Natural killer cell (primary cell): ENCODE measurements around the gene SMC5. TPM values are rescaled to one million over a fixed set of nuclear protein-coding genes. Genes with fewer than 3 reads are reported as not detected.

ENCODE experiments used
- ATAC-seq, 3 donors: fragments of 150-1000 bp in 2 of 3; fragments of 200-7000 bp in 1 of 3; cut with Tn5 transposase; 1 replicate in 1 of 3; 2 replicates in 2 of 3; pipeline ENCODE4 v1.10.0; 2021; ENCODE audit warnings: mild to moderate bottlenecking in 2 of 3, moderate library complexity in 2 of 3
- DNase-seq, 2 donors: peaks; one replicate each; pipeline versions ENCODE4 v3.0.0 to v3.0.0-alpha.2; 2013 to 2021; ENCODE audit warnings: mixed read lengths in 1 of 2
- H3K27ac ChIP-seq: one replicate; pipeline ENCODE4 v1.5.1; 2013; ENCODE audit warnings: mild to moderate bottlenecking, low read length
- H3K27me3 ChIP-seq: one replicate; pipeline ENCODE4 v1.6.1; 2013; ENCODE audit warnings: low read length; ENCODE audit not compliant: control insufficient read depth, insufficient read depth
- H3K36me3 ChIP-seq: one replicate; pipeline ENCODE4 v1.6.1; 2013; ENCODE audit warnings: low read length; ENCODE audit not compliant: control insufficient read depth, insufficient read depth
- H3K4me1 ChIP-seq: one replicate; pipeline ENCODE4 v1.6.1; 2013; ENCODE audit warnings: low read length; ENCODE audit not compliant: control insufficient read depth, insufficient read depth
- H3K4me3 ChIP-seq: one replicate; pipeline ENCODE4 v1.5.1; 2013; ENCODE audit warnings: low read length
- H3K9me3 ChIP-seq: one replicate; pipeline ENCODE4 v1.6.1; 2013; ENCODE audit warnings: low read length; ENCODE audit not compliant: control insufficient read depth, insufficient read depth
- H3K27ac Mint-ChIP-seq, 2 donors: one replicate each; pipeline ENCODE4 v1.8.0; 2022; ENCODE audit warnings: mild to moderate bottlenecking in 2 of 2, mixed read lengths in 2 of 2, moderate library complexity in 1 of 2
- H3K27me3 Mint-ChIP-seq, 2 donors: one replicate each; pipeline ENCODE4 v1.8.0; 2022; ENCODE audit warnings: low read depth in 2 of 2, mixed read lengths in 2 of 2
- H3K36me3 Mint-ChIP-seq: one replicate; pipeline ENCODE4 v1.8.0; 2022; ENCODE audit warnings: mixed read lengths
- H3K4me1 Mint-ChIP-seq, 2 donors: one replicate each; pipeline ENCODE4 v1.8.0; 2022; ENCODE audit warnings: mixed read lengths in 2 of 2
- H3K4me3 Mint-ChIP-seq: one replicate; pipeline ENCODE4 v1.8.0; 2022; ENCODE audit warnings: mild to moderate bottlenecking, moderate library complexity, mixed read lengths
- H3K9me3 Mint-ChIP-seq, 2 donors: one replicate each; pipeline ENCODE4 v1.8.0; 2022; ENCODE audit warnings: mixed read lengths in 2 of 2
- WGBS: methylation state at CpG from one replicate; pipeline ENCODE4 v1.1.7; 2013; ENCODE audit warnings: missing lambda C conversion rate; ENCODE audit not compliant: insufficient coverage; 5-methylcytosine and 5-hydroxymethylcytosine counted together
- intact Hi-C: fragments of 100-400 bp; cut with micrococcal nuclease; formaldehyde crosslinking; loops from one replicate; pipeline ENCODE4 v1.14.2; 2022
- total RNA-seq, 4 donors: library from RNA; stranded (reverse); fragments of 120-200 nt in 1 of 4; gene quantifications; one replicate each; pipeline versions ENCODE4 v1.2.3 to v1.2.4, GENCODE V29; 2013 to 2022
- TF ChIP-seq, protein P1 (sequence below): fragments of 200-600 bp; IDR thresholded peaks from one replicate; pipeline ENCODE4 v1.8.0; 2022; ENCODE audit warnings: antibody characterized with exemption

SMC5 gene
- total RNA-seq, 3 donors from 2014 or later (not counting 1 experiment from before 2014, with no cell fraction given) = 35.0 to 41.0 (median 40.9) TPM

DNA sequence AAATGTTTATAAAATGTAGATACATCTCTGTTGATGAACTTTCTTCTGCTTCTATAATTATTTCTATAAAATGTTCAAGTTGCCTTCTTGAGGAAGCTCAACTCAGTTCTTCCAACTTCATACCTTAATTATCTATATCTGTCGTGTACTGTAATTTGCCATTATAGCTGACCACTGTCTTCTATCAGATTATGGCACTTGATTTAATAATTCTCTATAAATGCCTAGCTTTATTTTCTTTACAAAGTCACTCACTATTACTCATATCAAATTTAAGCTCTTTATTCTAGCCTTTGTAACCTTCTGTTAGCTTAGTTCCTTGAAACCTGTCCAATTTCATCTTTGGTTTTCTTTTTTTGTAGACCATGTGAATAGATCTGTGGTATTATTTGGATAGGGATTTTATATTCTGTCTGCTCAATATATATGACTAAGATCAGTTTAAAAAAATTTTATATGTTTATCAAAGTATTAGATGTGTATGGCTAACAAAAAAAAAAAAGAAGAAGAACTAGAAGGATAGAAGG lies 39.5 kb downstream of the SMC5 start:
- no peak overlapping the region for H3K4me3 Mint-ChIP-seq
- Histone ChIP-seq H3K27ac (no peak overlapping the region), H3K9me3 (no peaks in the 10 kb centered on the region), H3K4me3 (no peak overlapping the region), H3K27me3 (no peaks in the 10 kb centered on the region), H3K4me1 (no peaks in the 10 kb centered on the region), H3K36me3 (peaks cover 34% of the 10 kb centered on the region)
- H3K36me3 Mint-ChIP-seq = peaks cover 14% of the 10 kb centered on the region
- no peaks in the 10 kb centered on the region for H3K9me3 Mint-ChIP-seq
- no peak overlapping the region for H3K27ac Mint-ChIP-seq
- peaks cover 13 to 18% of the 10 kb centered on the region in 2 donors for H3K4me1 Mint-ChIP-seq
- no peaks in the 10 kb centered on the region for H3K27me3 Mint-ChIP-seq
- 100% methylated on average over 1 of the region's 1 CpG for WGBS
- ATAC-seq (no peak), DNase-seq (no peak)
- TF ChIP-seq, protein P1, sequence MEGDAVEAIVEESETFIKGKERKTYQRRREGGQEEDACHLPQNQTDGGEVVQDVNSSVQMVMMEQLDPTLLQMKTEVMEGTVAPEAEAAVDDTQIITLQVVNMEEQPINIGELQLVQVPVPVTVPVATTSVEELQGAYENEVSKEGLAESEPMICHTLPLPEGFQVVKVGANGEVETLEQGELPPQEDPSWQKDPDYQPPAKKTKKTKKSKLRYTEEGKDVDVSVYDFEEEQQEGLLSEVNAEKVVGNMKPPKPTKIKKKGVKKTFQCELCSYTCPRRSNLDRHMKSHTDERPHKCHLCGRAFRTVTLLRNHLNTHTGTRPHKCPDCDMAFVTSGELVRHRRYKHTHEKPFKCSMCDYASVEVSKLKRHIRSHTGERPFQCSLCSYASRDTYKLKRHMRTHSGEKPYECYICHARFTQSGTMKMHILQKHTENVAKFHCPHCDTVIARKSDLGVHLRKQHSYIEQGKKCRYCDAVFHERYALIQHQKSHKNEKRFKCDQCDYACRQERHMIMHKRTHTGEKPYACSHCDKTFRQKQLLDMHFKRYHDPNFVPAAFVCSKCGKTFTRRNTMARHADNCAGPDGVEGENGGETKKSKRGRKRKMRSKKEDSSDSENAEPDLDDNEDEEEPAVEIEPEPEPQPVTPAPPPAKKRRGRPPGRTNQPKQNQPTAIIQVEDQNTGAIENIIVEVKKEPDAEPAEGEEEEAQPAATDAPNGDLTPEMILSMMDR = no peak
- intact Hi-C loops = no loop called here

DNA sequence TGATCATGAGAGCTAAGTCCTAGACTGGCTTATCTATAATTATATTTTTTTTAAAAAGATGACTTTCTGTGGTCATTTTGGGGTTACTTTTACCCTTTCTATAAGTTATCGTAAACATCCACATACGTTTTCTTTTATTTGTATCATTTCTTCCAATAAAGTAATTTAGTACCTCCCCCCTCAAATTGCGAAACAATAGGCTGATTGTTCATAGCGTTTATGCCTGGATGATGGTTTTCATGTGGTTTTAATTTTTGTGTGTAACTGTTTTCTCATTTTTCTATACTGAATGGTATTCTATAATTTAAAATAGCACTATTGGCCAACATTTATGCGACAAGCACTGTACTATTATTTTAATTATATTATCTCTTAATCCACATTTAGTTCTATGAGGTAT lies 44.5 kb downstream of the SMC5 start:
- Mint-ChIP-seq H3K4me3 (no peak overlapping the region), H3K36me3 (peaks cover 7% of the 10 kb centered on the region), H3K9me3 (no peaks in the 10 kb centered on the region), H3K27ac (no peak overlapping the region), H3K4me1 (peaks cover 5 to 6% of the 10 kb centered on the region in 2 donors), H3K27me3 (no peaks in the 10 kb centered on the region)
- Histone ChIP-seq H3K27me3 (no peaks in the 10 kb centered on the region), H3K9me3 (no peaks in the 10 kb centered on the region), H3K4me3 (no peak overlapping the region), H3K27ac (no peak overlapping the region), H3K36me3 (peaks cover 49% of the 10 kb centered on the region), H3K4me1 (no peaks in the 10 kb centered on the region)
- DNase-seq (no peak), ATAC-seq (no peak)
- TF ChIP-seq, protein P1 = no peak
- intact Hi-C loops = no loop called here
- WGBS = no CpG with 5 or more reads among the region's 5 CpGs

DNA sequence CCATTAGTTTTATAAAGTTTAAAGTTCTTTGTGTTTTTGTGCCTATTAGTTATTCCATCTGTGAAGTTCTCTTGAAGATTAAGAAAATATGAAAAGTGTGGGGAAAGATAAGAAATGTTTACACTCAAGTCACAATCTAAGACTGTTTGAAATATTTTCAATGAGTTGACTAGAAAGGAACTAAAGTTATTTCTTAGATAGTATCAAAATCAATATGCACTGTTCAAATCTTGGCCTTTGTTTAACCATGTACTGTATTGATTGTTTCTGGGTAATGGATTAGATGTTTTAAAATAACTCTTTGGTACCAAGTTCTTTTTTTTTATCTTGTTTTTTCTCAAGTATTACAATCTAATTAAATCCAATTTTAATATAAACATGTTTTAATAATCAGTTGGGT lies 46.0 kb downstream of the SMC5 start:
- no peaks in the 10 kb centered on the region for H3K9me3 ChIP-seq
- ATAC-seq (no peak), DNase-seq (no peak)
- H3K27me3 Mint-ChIP-seq = no peaks in the 10 kb centered on the region
- no peaks in the 10 kb centered on the region for H3K4me1 ChIP-seq
- no peak overlapping the region for H3K27ac Mint-ChIP-seq
- TF ChIP-seq, protein P1 = no peak
- no peaks in the 10 kb centered on the region for H3K27me3 ChIP-seq
- H3K4me1 Mint-ChIP-seq = peaks cover 5 to 6% of the 10 kb centered on the region in 2 donors
- no peak overlapping the region for H3K4me3 Mint-ChIP-seq
- peaks cover 47% of the 10 kb centered on the region for H3K36me3 ChIP-seq
- H3K27ac ChIP-seq = no peak overlapping the region
- H3K36me3 Mint-ChIP-seq = peaks cover 7% of the 10 kb centered on the region
- H3K9me3 Mint-ChIP-seq = no peaks in the 10 kb centered on the region
- intact Hi-C loops = no loop called here
- H3K4me3 ChIP-seq = no peak overlapping the region

DNA sequence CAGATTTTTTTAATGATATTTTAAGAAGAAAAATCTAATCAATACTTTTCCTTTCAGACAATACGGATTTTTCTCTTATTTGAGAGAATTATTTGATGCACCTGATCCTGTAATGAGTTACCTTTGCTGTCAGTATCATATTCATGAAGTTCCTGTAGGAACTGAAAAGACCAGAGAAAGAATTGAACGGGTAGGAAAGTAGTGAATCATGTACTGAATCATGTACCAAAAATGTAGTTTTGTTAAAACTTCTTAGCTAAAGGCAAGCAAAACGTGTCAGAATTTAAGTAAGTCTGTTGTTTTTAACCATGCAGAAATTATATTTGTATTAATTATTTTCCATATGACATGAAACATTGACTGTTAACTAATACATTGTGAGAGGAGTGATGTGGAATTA lies 56.6 kb downstream of the SMC5 start:
- no peaks in the 10 kb centered on the region for H3K4me1 ChIP-seq
- no peak overlapping the region for H3K4me3 ChIP-seq
- peaks cover 7% of the 10 kb centered on the region for H3K36me3 Mint-ChIP-seq
- peaks cover 64% of the 10 kb centered on the region for H3K36me3 ChIP-seq
- H3K9me3 ChIP-seq = no peaks in the 10 kb centered on the region
- 100% methylated on average over 1 of the region's 3 CpGs for WGBS
- H3K27ac Mint-ChIP-seq = no peak overlapping the region
- intact Hi-C loops = no loop called here
- TF ChIP-seq, protein P1 = no peak
- no peaks in the 10 kb centered on the region for H3K27me3 Mint-ChIP-seq
- no peak for DNase-seq
- H3K27me3 ChIP-seq = no peaks in the 10 kb centered on the region
- H3K4me3 Mint-ChIP-seq = no peak overlapping the region
- ATAC-seq = no peak
- peaks cover 0 to 6% of the 10 kb centered on the region in 2 donors for H3K4me1 Mint-ChIP-seq
- H3K27ac ChIP-seq = no peak overlapping the region
- no peaks in the 10 kb centered on the region for H3K9me3 Mint-ChIP-seq
